HUDEP-2 (cell line): ENCODE data around the gene INPP5A.

Source experiments
- DNase-seq, 76 experiments: peaks; one replicate each; lab custom pipeline; 2025; ENCODE audit not compliant: unreplicated experiment in 76 of 76; lab: John Stamatoyannopoulos, UW

Gene INPP5A

GRCh38 chr10:132534391-132535064, 3.1 kb upstream of the INPP5A start:
- DNase-seq, result no peak

DNA sequence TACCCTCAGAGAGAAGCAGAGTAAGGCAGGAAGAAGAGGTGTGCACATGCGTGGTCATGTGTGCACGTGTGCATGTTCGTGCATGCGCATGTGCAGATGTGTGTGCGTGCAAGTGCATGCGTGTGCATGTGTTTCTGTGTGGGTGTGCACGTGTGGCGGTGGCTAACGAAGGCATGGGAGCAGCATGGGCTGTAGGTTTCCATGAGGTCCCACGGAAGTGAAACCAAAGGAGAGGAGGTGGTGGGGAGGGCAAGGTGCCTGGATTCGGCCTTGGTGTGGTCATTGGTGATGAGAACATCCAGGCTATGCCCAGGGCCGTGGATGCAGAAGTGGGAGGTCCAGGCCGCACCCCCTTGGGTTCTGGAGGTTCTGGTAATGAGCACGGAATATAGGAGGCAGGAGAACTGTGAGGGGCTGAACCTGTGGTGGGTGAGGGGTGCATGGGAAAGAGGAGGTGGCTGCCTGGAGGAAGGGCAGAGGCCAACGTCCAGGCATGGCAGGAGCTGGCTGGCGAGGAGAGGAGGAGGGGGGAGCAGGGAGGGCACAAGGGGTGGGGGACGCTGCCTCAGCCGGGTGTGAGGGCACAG, 2.4 kb upstream of the INPP5A start:
- DNase-seq, result no peak

- no peak for DNase-seq
These were observed 1.2 kb upstream of the INPP5A start for GRCh38 chr10:132536241-132536876.

- DNase-seq, result peak; percentile 65 to 100 (median 99)
These were observed 507 bp upstream of the INPP5A start for GRCh38 chr10:132536877-132537683.

- DNase-seq, result no peak
These were observed 623 bp downstream of the INPP5A start for GRCh38 chr10:132538031-132538789.

DNA sequence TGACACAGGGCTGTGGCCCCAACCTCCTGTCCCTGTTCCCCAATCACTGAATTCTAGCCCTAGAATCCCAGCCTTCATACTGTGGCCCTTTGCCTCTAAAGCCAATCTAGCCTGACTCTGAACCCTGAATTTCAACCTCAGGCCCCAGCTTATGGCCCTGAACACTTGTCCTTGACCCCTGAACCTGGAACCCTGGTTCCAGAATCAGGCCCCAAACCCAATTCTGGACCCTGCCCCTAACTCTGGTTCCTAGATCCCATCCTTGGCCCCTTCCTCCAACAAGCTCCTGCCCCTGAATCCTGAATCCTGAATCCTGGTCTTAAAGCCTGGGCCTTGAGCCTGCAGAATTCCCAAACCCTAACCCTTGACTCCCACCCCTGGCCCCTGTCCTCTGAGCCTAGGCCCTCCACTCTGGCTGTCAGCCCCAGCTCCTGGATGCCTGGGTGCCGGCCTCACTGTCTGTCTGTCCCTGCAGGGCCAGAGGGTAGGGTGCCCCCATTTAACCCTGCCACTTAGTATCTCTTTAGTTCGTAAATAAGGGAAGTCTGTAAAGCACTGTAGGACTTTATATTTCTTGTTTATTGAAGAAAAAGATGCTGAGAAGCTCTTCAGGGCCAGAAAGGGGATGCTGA, 1.3 kb downstream of the INPP5A start:
- no peak for DNase-seq

DNA sequence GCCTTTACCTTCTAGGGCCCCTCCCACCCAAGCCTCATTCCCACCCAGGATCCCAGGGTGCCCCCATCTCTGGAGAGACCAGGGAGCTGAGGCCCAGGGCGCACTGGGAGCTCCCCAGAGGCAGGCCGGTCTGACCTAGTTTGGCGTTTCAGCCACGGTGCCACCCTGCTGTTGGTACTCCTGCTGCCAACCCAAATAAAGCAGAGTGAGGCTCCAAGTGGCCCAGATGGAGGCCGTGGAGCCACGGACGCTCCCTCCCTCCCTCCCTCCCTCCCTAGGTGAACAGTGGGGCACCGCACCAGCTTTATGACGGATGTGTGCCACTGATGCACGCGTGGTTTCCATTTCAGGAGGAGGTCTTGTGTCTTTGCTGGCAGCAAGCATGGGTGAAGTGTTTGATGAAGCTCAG, 1.8 kb downstream of the INPP5A start:
- no peak for DNase-seq

GRCh38 chr10:132539894-132540293, 2.3 kb downstream of the INPP5A start:
- no peak for DNase-seq

GRCh38 chr10:132540456-132540855, 2.9 kb downstream of the INPP5A start:
- DNase-seq, result no peak

DNA sequence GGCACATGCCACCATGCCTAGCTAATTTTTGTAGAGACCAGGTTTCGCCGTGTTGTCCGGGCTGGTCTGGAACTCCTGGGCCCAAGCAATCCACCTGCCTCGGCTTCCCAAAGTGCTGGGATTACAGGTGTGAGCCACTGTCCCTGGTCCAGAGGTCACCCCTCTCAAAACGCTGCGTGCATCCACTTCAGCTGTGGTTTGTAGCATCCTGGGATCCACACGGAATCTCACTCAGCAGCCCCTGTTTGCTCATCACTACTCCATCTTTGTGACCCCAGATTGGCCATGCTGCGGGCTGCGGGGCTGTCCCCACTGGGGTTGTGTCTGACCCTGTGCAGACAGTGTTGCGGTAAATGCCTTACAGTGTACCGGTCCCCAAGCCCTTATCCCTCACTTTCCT, 3.5 kb downstream of the INPP5A start:
- no peak for DNase-seq

DNA sequence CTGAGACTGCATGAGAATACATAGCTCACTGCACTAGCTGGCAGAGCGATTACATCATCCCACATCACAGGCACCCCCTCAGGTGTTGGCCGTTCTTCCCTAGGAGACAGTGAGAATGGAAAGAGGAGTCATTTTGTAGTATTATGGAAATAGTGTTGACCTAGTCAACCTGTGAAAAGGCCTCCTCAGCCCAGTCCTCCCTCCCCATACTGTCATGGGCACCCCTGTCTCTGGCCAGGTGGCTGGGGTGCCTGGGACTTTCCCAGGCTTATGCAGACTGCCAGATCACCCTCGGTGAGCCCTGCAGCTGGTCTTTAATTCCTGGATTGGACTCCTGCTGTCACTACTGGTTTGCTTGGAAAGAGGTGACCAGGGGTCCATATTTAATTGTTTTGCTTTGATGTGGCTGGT, 4.0 kb downstream of the INPP5A start:
- no peak for DNase-seq

GRCh38 chr10:132542086-132542775, 4.6 kb downstream of the INPP5A start:
- no peak for DNase-seq

DNA sequence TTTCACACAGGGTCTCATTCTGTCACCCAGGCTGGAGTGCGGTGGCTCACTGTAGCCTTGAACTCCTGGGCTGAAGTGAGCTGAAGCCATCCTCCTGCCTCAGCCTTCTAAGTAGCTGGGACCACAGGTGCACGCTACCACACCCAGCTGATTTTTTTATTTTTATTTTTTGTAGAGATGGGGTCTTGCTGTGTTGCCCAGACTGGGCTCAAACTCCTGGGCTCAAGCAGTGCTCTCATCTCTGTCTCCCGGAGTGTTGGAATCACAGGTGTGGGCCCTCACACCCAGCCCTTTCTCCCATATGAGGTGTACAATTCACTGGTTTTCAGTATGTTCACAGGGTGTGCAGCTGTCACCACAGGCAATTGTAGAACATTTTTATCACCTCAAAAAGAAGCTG, 5.2 kb downstream of the INPP5A start:
- no peak for DNase-seq

DNA sequence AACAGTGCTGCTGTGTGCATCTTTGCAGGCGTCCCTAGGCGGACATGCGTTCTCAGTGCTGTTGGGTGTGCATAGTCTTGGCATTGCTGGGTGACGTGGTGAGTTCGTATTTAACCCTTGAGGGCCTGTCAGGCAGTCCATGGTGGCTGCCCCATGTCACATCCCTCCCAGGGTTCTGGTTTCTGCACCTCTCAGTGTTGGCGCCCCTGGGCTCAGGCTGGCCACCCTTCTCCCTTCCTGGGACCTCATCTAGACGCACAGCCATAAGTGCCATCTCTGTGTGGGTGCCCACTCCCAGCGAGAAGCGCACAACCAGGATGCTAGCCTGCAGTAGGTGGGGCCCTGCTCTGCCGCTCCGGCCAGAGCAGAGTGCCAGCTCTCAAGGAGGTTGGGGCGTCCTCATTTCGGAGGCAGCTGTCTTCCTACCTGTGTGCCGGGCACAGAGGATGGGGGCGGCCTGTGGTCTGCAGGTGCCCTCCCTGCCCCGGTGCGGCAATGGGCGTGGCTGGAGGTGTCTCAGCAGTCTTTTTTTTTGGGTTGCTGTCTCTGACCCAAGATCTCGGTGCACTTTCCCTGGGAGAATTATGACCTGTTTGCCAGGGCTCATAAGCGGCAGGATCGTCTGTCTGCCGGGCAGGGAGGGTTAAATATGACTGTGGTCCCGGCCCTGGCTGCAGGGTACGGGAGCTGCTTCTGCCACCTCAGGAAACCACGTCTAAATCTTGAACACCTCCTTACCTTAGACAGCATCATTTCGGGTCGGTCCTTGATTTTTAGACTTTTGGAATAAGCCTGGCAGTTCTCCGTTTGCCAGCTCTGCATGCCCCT, 6.5 kb downstream of the INPP5A start:
- no peak for DNase-seq

- DNase-seq, result peak in 2 of 76 experiments; percentile 5 to 13
These were observed 7.4 kb downstream of the INPP5A start for GRCh38 chr10:132544744-132545658.

DNA sequence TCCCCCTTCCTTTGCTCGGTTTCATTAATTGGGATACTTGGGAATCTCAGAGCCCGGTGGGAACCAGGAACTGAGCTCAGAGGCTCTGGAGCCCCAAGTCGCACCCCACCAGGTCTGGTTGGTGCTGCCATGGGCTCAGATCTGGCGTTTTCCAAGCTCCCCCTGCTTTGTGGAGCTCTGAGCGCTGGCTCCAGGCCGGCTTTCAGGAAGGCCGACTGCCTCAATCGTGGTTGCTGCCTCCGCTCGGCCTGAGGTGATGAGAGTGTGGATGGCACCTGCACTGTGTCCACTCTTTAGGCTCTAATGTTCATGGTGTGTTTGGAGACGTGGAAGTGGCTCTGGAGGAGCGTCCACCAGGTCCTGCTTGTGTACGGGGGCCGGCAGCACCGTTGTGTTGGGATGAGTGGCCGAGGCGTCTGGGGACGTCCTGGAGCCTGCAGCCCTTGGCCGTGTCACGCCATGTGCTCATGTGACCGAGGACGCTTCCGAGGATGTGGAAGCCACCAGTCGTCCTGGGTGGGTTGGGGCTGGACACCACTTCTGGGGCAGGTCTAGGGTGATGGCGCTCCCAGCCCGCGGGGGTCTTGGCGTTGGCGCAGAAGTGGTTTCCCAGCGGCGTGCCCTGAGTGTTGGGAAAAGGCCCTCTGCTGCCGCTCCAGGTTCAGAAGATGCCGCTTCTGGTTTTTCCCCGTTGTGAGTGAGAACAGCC, 8.2 kb downstream of the INPP5A start:
- DNase-seq, result no peak
